SH-SY5Y (cell line): ENCODE data around the gene NPHS1.

ENCODE experiments used
- GATA2 ChIP-seq: IDR thresholded peaks from 2 replicates; pipeline ENCODE4 v1.6.1; 2011; ENCODE audit warnings: mild to moderate bottlenecking, low read depth, low read length
- GATA3 ChIP-seq: IDR thresholded peaks from 2 replicates; pipeline ENCODE4 v1.6.1; 2011; ENCODE audit warnings: low read depth, mild to moderate bottlenecking, low read length, moderate library complexity

DNA sequence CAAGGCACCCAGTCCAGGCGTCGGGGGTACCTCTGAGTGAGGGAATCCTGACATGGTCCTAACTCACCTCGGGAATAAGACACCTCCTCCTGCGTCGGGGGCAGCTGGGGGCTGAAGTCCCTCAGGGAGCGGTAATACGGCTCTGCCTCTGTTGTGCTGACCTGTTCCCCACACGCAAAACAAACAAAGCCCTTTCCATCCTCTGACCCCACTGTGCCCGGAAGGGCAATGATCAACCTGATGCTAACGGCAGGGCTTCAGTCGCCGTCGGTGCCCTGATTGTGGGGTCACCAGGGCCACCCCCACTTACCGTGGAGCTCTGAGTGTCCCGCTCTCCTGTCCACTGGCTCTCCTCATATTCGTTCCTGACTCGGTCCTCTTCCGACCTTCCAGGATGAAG, 21.3 kb downstream of the NPHS1 start:
- TF ChIP-seq GATA2 (no peak), GATA3 (no peak)
